ENCODE results near the gene PPL.

DNA sequence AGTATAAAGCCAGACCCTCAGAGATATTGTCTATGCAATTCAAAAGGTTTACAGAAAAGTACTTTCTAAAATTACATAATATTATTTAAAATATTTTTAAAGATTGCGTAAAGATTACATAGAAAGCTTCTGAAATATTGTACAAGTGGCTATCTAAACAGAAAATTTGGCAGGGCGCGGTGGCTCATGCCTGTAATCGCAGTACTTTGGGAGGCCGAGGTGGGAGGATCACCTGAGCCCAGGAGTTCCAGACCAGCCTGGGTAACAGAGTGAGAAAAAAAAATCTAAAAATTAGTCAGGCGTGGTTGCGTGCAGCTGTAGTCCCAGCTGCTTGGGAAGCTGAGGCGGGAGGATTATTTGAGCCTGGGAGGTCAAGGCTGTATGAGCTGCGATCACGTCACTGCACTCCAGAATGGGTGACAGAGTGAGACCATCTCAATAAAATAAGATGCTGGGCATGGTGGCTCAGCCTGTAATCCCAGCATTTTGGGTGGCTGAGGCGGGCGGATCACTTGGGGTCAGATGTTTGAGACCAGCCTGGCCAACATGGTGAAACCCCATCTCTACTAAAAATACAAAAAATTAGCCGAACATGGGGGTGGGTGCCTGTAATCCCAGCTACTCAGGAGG, 71.6 kb downstream of the PPL start:
- TF ChIP-seq, protein P1, sequence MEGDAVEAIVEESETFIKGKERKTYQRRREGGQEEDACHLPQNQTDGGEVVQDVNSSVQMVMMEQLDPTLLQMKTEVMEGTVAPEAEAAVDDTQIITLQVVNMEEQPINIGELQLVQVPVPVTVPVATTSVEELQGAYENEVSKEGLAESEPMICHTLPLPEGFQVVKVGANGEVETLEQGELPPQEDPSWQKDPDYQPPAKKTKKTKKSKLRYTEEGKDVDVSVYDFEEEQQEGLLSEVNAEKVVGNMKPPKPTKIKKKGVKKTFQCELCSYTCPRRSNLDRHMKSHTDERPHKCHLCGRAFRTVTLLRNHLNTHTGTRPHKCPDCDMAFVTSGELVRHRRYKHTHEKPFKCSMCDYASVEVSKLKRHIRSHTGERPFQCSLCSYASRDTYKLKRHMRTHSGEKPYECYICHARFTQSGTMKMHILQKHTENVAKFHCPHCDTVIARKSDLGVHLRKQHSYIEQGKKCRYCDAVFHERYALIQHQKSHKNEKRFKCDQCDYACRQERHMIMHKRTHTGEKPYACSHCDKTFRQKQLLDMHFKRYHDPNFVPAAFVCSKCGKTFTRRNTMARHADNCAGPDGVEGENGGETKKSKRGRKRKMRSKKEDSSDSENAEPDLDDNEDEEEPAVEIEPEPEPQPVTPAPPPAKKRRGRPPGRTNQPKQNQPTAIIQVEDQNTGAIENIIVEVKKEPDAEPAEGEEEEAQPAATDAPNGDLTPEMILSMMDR (conservative IDR thresholded peaks at IDR 0.05 in 1 of 2, IDR thresholded peaks at IDR 0.05 in 1 of 2; ENCODE audit: extremely low read depth in 1 of 2, insufficient read depth in 1 of 2, low read depth in 1 of 2, low read length in 2 of 2) = no peak
- no peak for TF ChIP-seq EZH2 (IDR thresholded peaks at IDR 0.05; ENCODE audit: borderline replicate concordance, low read length)
